Measurements from ENCODE around the gene CUL7.

- TF ChIP-seq, protein P1, sequence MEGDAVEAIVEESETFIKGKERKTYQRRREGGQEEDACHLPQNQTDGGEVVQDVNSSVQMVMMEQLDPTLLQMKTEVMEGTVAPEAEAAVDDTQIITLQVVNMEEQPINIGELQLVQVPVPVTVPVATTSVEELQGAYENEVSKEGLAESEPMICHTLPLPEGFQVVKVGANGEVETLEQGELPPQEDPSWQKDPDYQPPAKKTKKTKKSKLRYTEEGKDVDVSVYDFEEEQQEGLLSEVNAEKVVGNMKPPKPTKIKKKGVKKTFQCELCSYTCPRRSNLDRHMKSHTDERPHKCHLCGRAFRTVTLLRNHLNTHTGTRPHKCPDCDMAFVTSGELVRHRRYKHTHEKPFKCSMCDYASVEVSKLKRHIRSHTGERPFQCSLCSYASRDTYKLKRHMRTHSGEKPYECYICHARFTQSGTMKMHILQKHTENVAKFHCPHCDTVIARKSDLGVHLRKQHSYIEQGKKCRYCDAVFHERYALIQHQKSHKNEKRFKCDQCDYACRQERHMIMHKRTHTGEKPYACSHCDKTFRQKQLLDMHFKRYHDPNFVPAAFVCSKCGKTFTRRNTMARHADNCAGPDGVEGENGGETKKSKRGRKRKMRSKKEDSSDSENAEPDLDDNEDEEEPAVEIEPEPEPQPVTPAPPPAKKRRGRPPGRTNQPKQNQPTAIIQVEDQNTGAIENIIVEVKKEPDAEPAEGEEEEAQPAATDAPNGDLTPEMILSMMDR (IDR thresholded peaks at IDR 0.05): no peak
- TF ChIP-seq POLR2A (IDR thresholded peaks at IDR 0.05): no peak
These were observed 7.3 kb upstream of the CUL7 start for GRCh38 chr6:43060755-43061633.

Data from thyroid gland (tissue), 4 donors.